Activated naive CD4-positive, alpha-beta T cell treated with anti-CD3 and anti-CD28 coated beads for 36 hours (primary cell): ENCODE results near the gene RFX7. TPM values are rescaled to one million over a fixed set of nuclear protein-coding genes. Genes with fewer than 3 reads are reported as not detected.
A peak's percentile ranks its signal among the peaks of the same experiment; 100 is the strongest.

ENCODE experiments used
- CTCF ChIA-PET: fragments of 350-600 bp; sonication (Branson Sonifier 250); formaldehyde crosslinking; loops from one replicate; lab custom pipeline; 2021; ENCODE audit warnings: antibody characterized with exemption; lab: Charles Lee
- DNase-seq: peaks from one replicate; pipeline ENCODE4 v3.0.0-alpha.2; 2020
- H3K27ac Mint-ChIP-seq: one replicate; pipeline ENCODE4 v1.8.0; 2021; ENCODE audit warnings: mild to moderate bottlenecking, mixed read lengths
- H3K27me3 Mint-ChIP-seq: one replicate; pipeline ENCODE4 v1.8.0; 2021; ENCODE audit warnings: low read depth, mixed read lengths
- H3K36me3 Mint-ChIP-seq: one replicate; pipeline ENCODE4 v1.8.0; 2021; ENCODE audit warnings: low read depth, mixed read lengths
- H3K4me1 Mint-ChIP-seq: one replicate; pipeline ENCODE4 v1.8.0; 2021; ENCODE audit warnings: low read depth, mixed read lengths
- H3K4me3 Mint-ChIP-seq: one replicate; pipeline ENCODE4 v1.8.0; 2021; ENCODE audit warnings: mild to moderate bottlenecking, moderate library complexity, mixed read lengths
- H3K9me3 Mint-ChIP-seq: one replicate; pipeline ENCODE4 v1.8.0; 2021; ENCODE audit warnings: mixed read lengths
- intact Hi-C: fragments of 100-400 bp; cut with micrococcal nuclease; formaldehyde crosslinking; loops from one replicate; pipeline ENCODE4 v1.15.1; 2023
- total RNA-seq, 2 experiments: library from RNA; stranded (reverse); gene quantifications; one replicate each; pipeline ENCODE4 v1.2.3, GENCODE V29; 2021

Gene RFX7
- total RNA-seq, 2 experiments from 2014 or later = 22.8 to 26.6 TPM

DNA sequence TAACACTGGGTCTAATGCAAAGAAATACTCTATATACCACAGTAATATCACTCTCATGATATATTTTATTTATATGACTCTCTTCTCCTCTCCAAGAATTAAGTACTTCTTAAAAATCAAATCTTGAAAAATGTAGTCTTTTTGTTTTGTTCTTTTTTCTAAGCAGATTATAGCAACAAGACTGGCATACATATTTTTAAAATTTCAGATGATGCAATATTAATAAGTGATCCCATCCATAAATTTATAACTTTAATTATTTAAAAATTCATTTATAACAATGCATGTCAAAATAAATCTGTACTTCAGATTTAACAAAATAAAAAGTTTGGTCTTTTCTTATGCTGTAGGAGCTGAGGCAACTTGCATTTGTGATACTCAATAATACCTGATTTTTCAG lies 155.3 kb downstream of the RFX7 start:
- intact Hi-C loops = no loop called here
- H3K4me1 Mint-ChIP-seq = peaks cover 2% of the 10 kb centered on the region
- DNase-seq = no peak
- CTCF ChIA-PET = no interaction called here
- H3K4me3 Mint-ChIP-seq = no peak overlapping the region
- peaks cover 2% of the 10 kb centered on the region for H3K9me3 Mint-ChIP-seq
- no peak overlapping the region for H3K27ac Mint-ChIP-seq
- H3K36me3 Mint-ChIP-seq = peaks cover 7% of the 10 kb centered on the region
- peaks cover 7% of the 10 kb centered on the region for H3K27me3 Mint-ChIP-seq

DNA sequence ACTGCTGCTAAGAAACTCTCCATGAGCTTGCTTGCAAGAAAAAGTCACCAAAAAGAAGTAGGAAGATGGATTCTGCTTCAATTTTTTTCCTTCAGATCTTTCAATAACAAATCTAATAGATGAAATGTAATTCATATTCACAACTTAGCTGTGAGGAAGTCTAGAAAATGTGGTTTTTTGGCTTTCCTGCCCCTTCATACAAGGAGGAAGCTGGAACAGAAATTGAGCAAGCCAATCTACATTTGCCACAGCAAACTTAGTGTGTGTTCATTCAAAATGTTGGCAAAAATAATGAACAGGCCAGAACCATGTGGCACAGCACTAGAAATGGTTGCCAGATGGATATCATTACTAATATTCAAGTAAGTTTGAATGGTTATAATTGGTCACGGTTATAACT lies 157.1 kb downstream of the RFX7 start:
- CTCF ChIA-PET = no interaction called here
- Mint-ChIP-seq H3K27ac (no peak overlapping the region), H3K27me3 (peaks cover 8% of the 10 kb centered on the region), H3K4me1 (peaks cover 2% of the 10 kb centered on the region), H3K36me3 (no peaks in the 10 kb centered on the region), H3K9me3 (peaks cover 2% of the 10 kb centered on the region), H3K4me3 (no peak overlapping the region)
- no peak for DNase-seq
- intact Hi-C loops = no loop called here

DNA sequence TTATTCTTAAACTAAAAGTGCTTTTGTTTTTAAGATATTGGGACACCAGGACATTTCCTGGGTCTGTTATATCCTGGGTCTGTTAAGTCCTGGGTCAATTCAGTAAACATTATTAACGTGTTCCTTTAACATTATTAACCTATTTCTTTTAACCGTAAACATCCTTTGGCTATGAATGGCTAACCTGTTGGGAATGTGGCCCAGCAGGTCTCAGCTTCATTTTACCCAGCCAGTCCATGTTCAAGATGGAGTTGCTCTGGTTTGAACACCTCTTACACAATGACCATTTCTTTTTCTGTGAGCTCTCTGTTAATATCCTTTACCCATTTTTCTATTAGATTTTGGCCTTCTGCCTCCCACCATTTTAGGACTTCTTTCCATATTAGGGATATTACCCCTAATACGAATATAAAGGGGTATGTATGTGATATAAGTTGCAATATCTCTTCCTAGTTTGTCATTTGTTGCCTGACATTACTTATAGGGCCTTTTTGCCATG lies 161.4 kb downstream of the RFX7 start:
- Mint-ChIP-seq H3K27ac (no peak overlapping the region), H3K27me3 (peaks cover 10% of the 10 kb centered on the region), H3K4me3 (no peak overlapping the region), H3K9me3 (peaks cover 3% of the 10 kb centered on the region), H3K36me3 (no peaks in the 10 kb centered on the region), H3K4me1 (no peaks in the 10 kb centered on the region)
- CTCF ChIA-PET = no interaction called here
- intact Hi-C loops = no loop called here
- no peak for DNase-seq

DNA sequence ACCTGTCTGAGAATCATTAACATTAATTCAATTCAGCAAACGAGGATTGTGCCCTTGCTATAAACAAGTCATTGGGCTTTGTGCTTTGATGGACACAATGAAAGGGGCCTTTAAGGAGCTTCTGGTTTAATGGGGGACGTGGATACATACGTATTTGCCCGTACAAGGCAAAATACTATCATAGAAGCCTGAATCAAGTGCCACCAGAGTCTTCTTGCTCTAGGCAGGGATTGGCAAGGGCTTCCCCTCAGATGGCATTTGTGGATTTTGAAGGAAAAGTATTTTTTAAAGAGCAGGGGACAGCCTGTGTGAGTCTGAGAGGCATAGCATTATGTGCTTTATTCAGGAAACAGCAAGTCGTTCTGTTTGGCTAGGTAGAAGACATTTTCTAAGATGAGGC lies 166.6 kb downstream of the RFX7 start:
- intact Hi-C loops = no loop called here
- no peak overlapping the region for H3K27ac Mint-ChIP-seq
- CTCF ChIA-PET = no interaction called here
- DNase-seq = no peak
- peaks cover 3% of the 10 kb centered on the region for H3K27me3 Mint-ChIP-seq
- H3K9me3 Mint-ChIP-seq = peaks cover 3% of the 10 kb centered on the region
- H3K4me1 Mint-ChIP-seq = no peaks in the 10 kb centered on the region
- H3K4me3 Mint-ChIP-seq = no peak overlapping the region
- H3K36me3 Mint-ChIP-seq = no peaks in the 10 kb centered on the region

DNA sequence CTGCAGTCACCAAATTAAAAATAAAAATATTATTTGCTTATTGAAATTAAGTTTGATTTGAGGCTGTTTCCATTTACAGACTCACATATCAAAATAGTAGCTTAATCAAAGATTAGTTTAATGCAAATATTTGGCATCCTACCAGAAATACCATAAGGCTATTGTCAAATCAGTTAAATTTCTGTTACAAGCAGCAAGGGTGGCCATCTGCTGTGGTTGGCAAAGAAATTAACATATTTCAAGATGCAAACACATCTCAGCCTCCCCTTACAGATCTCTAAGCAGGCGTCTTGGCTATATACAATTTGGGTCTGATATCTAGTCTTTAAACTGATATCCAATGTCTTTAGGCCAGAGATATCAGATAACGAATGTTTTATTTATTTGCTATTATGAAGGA lies 167.0 kb downstream of the RFX7 start:
- peaks cover 6% of the 10 kb centered on the region for H3K27me3 Mint-ChIP-seq
- no peaks in the 10 kb centered on the region for H3K4me1 Mint-ChIP-seq
- H3K4me3 Mint-ChIP-seq = no peak overlapping the region
- no peaks in the 10 kb centered on the region for H3K36me3 Mint-ChIP-seq
- intact Hi-C loops = no loop called here
- no peak for DNase-seq
- no peak overlapping the region for H3K27ac Mint-ChIP-seq
- peaks cover 3% of the 10 kb centered on the region for H3K9me3 Mint-ChIP-seq
- CTCF ChIA-PET = no interaction called here

DNA sequence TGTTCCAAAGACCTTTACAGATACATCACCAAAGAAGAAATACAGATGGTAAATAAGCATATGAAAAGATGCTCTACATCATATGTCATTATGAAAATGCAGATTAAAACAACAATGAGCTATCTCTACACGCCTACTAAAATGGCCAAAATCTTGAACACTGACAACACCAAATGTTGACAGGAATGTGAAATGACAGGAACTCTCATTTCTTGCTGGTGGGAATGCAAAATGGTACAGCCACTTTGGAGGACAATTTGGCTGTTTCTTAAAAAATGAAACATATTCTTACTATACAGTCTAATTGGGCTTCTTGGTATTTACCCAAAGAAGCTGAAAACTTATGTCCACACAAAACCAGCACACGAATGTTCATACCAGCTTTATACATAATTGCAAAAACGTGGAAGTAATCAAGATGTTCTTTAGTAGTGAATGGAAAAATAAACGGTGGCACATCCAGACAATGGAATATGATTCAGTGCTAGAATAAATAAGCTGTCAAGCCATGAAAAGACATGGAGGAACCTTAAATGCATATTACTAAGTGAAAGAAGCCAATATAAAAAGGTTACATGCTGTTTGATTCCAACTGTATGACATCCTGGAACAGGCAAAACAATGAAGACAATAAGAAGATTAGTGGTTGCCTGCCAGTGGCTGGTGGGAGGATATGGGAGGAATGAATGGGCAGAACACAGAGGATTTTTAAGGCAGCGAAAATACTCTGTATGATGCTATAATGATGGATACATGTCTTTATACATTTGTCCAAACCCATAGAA lies 169.0 kb downstream of the RFX7 start:
- intact Hi-C loops = no loop called here
- CTCF ChIA-PET = no interaction called here
- Mint-ChIP-seq H3K9me3 (peaks cover under 1% of the 10 kb centered on the region), H3K4me1 (no peaks in the 10 kb centered on the region), H3K4me3 (no peak overlapping the region), H3K27me3 (peaks cover 7% of the 10 kb centered on the region), H3K27ac (no peak overlapping the region), H3K36me3 (no peaks in the 10 kb centered on the region)
- no peak for DNase-seq

DNA sequence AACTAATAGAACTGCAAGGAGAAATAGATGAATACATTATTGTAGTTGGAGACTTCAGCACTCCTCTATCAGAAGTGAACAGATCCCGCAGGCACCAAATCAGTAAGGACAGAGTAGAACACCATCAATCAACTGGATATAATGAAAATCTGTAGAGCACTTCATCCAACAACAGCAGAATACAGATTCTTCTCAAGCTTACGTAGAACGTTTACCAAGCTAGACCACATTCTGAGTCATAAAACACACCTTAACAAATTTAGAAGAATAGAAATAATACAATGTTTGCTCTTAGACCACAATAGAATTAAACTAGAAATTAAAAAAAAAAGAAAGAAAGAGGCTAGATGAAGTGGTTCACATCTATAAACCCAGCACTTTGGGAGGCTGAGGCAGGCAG lies 179.5 kb downstream of the RFX7 start:
- Mint-ChIP-seq H3K36me3 (no peaks in the 10 kb centered on the region), H3K9me3 (peaks cover 2% of the 10 kb centered on the region), H3K4me3 (no peak overlapping the region), H3K27me3 (no peaks in the 10 kb centered on the region), H3K27ac (no peak overlapping the region), H3K4me1 (no peaks in the 10 kb centered on the region)
- CTCF ChIA-PET = no interaction called here
- DNase-seq = no peak
- intact Hi-C loops = no loop called here

DNA sequence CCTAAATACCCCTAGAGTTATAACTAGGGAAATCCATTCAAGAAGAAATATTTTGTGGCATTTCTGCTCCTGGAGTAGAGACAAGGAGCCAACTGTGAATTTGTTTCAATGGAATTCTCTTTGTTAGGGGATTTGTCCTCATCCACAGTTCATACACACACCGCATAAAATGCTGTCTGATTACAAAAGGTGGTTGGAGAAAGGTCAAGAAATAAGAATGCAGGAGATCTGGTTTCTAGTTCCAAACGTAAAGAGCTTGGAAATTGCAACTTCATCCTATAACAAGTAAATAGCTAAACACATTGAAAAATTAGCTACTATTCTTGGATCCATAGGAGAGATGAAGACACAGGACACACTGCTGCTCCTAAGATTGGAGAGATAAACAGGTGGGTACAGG lies 184.0 kb downstream of the RFX7 start:
- no peak for DNase-seq
- CTCF ChIA-PET = no interaction called here
- intact Hi-C loops = no loop called here
- H3K4me1 Mint-ChIP-seq = no peaks in the 10 kb centered on the region
- H3K27me3 Mint-ChIP-seq = no peaks in the 10 kb centered on the region
- no peaks in the 10 kb centered on the region for H3K36me3 Mint-ChIP-seq
- no peak overlapping the region for H3K4me3 Mint-ChIP-seq
- no peak overlapping the region for H3K27ac Mint-ChIP-seq
- H3K9me3 Mint-ChIP-seq = no peaks in the 10 kb centered on the region

DNA sequence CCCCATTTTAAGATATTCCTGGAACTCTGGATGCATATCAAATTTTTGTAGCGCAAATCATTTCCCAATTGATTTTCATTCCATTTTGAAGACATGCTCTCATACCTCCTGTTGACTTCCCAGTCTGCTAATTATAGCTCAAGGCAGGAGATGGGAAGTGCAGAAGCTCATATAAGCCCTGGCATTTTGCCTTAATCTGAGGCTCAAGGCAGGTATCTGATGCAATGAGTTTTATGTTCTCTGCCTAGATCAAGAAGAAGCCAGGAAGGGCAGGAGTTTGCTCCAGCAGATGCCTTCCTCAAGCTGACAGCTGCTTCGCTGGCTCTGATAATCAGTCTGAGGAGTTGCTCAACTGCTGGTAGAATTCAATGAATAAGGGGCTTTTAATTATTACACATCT lies 184.7 kb downstream of the RFX7 start:
- no peak for DNase-seq
- Mint-ChIP-seq H3K9me3 (no peaks in the 10 kb centered on the region), H3K36me3 (no peaks in the 10 kb centered on the region), H3K27me3 (no peaks in the 10 kb centered on the region), H3K4me3 (no peak overlapping the region), H3K4me1 (no peaks in the 10 kb centered on the region), H3K27ac (no peak overlapping the region)
- intact Hi-C loops = no loop called here
- CTCF ChIA-PET = no interaction called here

DNA sequence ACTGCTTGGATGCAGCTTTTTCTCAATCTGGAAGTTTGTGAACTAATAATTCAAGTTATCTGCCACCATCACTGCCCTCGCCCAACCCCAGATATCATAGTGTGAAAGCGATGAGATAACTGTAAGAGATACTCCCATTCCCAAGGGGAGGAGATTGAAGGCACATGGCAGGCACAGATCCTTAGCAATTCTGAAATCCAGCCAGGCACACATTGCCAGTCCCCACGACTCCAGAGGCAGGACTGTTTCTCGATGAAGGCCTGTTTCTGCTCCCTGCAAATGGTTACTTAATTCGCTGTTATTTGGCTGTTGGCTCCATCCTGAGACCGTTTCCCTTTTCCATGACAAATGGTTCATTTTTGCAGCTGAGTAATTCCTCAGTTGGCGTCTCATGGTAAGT lies 187.1 kb downstream of the RFX7 start:
- CTCF ChIA-PET = no interaction called here
- no peak for DNase-seq
- Mint-ChIP-seq H3K4me1 (peaks cover 2% of the 10 kb centered on the region), H3K27me3 (no peaks in the 10 kb centered on the region), H3K36me3 (no peaks in the 10 kb centered on the region), H3K27ac (no peak overlapping the region), H3K4me3 (no peak overlapping the region), H3K9me3 (no peaks in the 10 kb centered on the region)
- intact Hi-C loops = no loop called here

DNA sequence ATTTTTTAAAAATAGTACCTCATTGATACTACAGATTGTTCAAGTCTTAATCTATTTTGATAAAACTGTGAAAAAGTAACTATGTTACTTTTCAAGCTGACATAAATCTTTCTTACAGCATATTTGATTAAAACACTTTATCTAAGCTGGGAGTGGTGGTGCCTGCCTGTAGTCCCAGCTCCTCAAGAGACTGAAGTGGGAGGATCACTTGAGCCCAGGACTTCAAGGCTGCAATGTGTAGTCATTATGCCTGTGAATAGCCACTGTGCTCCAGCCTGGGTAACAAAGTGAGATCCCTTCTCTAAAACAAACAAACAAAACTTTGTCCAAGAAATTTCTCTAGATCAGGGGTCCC lies 190.7 kb downstream of the RFX7 start:
- no peaks in the 10 kb centered on the region for H3K36me3 Mint-ChIP-seq
- no peak for DNase-seq
- H3K9me3 Mint-ChIP-seq = no peaks in the 10 kb centered on the region
- CTCF ChIA-PET = interaction anchor here (0.7 to 1.7 kb wide), 4 partner anchors 9 to 404 kb away, joined by 3 to 4 read pairs (median 4); no protein-coding TSS in a partner anchor
- H3K27ac Mint-ChIP-seq = no peak overlapping the region
- no peaks in the 10 kb centered on the region for H3K27me3 Mint-ChIP-seq
- peaks cover 2% of the 10 kb centered on the region for H3K4me1 Mint-ChIP-seq
- intact Hi-C loops = loop anchor here (5.0 kb wide), 1 partner anchor 206 kb away; no protein-coding TSS in a partner anchor
- no peak overlapping the region for H3K4me3 Mint-ChIP-seq

DNA sequence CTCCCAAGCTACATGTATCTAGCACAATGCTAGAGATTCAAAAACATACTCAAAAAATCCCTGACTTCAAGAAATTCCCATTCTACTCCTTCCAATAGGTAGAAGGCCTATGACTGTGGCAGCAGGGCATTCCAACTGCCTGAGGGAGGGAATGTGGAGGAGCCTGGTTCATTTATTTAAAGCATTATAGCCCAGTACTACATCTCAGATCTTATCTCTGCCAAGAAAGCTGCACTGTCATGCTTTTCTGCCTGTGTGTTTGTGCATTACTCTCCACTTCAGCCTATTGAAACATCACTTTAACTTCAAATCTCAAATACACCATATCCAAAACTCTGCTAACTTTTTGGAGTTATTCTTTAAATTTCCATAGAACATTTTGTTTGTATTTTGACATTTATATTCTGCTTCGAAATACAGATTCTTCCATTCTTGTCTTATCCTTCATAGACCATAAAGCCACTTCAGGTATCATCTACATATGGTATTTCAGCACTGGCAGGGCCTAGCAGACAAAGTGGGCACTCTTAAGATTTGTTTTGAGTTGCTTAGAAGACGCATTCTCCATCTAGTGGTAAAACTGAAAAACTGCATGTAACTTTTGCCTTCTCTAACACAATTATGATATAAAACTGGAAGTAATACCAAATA lies 191.2 kb downstream of the RFX7 start:
- peak; percentile 21 for DNase-seq
- H3K4me1 Mint-ChIP-seq = peaks cover 2% of the 10 kb centered on the region
- H3K27ac Mint-ChIP-seq = no peak overlapping the region

More for the DNA sequence above, 191.2 kb downstream of the RFX7 start:
- H3K27me3 Mint-ChIP-seq = no peaks in the 10 kb centered on the region
- intact Hi-C loops = loop anchor here (1.0 to 5.0 kb wide), 4 partner anchors 59 to 404 kb away; partner anchors contain the start of gene NEDD4
- H3K9me3 Mint-ChIP-seq = no peaks in the 10 kb centered on the region
- no peak overlapping the region for H3K4me3 Mint-ChIP-seq
- no peaks in the 10 kb centered on the region for H3K36me3 Mint-ChIP-seq
- CTCF ChIA-PET = interaction anchor here (0.7 to 1.7 kb wide), 6 partner anchors 9 to 1086 kb away, joined by 3 to 4 read pairs (median 3); partner anchors contain the start of gene NEDD4
